HG03565 (cell line): ENCODE measurements around the gene ANO10.
"Not testable (repeated sequence)": the region's sequence is repeated elsewhere in the genome, so short reads cannot be mapped to it uniquely, and the experiment has no call there.

Experiments
- ATAC-seq: cut with Tn5 transposase; IDR thresholded peaks from one replicate; pipeline ENCODE4 v1.9.1; 2021; ENCODE audit warnings: mild to moderate bottlenecking, moderate library complexity; ENCODE audit not compliant: unreplicated experiment

ANO10 gene, protein sequence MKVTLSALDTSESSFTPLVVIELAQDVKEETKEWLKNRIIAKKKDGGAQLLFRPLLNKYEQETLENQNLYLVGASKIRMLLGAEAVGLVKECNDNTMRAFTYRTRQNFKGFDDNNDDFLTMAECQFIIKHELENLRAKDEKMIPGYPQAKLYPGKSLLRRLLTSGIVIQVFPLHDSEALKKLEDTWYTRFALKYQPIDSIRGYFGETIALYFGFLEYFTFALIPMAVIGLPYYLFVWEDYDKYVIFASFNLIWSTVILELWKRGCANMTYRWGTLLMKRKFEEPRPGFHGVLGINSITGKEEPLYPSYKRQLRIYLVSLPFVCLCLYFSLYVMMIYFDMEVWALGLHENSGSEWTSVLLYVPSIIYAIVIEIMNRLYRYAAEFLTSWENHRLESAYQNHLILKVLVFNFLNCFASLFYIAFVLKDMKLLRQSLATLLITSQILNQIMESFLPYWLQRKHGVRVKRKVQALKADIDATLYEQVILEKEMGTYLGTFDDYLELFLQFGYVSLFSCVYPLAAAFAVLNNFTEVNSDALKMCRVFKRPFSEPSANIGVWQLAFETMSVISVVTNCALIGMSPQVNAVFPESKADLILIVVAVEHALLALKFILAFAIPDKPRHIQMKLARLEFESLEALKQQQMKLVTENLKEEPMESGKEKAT

GRCh38 chr3:43621656-43622432 is at the start of gene ANO10:
Gene ANO10, minus strand, starts transcription at chr3:43622011. Its CDS starts 16,159 bp downstream, at chr3:43605852.
- peak; percentile 90 for ATAC-seq

DNA sequence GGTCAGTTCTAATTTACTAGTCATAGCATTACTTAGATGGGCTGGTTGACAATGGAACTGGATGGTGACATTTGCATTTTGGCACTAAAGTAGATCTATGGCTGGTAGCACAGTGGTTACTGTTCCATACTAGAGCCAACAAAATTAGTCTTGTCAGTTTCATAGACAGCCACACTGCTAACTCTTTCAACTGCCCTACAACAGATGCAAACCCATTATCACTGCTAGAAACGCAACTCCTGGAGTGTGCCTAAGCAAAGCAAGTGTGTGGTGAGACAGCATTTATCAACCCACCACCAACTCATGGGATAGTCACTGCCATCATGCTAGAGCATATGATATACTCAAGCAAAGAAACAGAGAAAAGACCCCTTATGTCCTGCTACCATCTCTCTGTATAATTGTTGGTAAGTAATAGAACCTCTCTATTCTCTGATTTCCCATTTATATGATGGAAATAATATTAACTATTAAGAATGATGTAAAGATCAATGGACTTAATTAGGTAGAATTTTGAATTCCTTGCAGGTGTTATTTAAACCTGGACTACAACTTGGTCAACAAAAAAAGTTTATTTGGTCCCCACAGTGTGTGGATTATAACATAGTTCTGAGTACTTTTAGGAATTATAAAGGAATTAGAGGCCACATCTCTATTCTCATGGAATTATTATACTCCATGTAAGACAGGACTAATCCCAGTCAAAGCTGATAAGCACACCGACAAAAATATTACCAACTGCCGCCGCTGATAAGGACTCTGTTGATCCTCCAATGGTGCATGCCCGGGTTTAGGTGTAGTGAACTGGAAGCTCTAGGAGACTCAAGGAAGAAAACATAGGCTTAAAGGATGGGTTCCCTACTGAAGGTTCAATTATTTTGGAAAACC is 49.1 kb upstream of the ANO10 start:
- no peak for ATAC-seq

- ATAC-seq: not testable (repeated sequence)
These were observed 43.2 kb upstream of the ANO10 start for GRCh38 chr3:43665011-43665410.

DNA sequence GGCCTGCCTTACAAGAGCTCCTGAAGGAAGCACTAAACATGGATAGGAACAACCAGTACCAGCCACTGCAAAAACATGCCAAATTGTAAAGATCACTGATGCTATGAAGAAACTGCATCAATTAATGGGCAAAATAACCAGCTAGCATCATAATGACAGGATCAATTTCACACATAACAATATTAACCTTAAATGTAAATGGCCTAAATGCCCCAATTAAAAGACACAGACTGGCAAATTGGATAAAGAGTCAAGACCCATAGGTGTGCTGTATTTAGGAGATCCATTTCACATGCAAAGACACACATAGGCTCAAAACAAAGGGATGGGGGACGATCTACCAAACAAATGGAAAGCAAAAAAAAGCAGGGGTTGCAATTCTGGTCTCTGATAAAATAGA is 39.6 kb upstream of the ANO10 start:
- not testable (repeated sequence) for ATAC-seq

GRCh38 chr3:43659250-43659880 is 37.6 kb upstream of the ANO10 start:
- ATAC-seq: no peak

DNA sequence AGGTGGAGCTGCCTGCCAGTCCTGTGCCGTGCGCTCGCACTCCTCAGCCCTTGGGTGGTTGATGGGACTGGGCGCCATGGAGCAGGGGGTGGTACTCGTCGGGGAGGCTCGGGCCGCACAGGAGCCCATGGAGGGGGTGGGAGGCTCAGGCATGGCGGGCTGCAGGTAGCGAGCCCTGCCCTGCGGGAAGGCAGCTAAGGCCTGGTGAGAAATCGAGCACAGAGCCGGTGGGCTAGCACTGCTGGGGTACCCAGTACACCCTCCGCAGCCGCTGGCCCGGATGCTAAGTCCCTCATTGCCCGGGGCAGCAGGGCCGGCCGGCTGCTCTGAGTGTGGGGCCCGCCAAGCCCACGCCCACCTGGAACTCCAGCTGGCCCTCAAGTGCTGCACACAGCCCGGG is 34.6 kb upstream of the ANO10 start:
- ATAC-seq: not testable (repeated sequence)

DNA sequence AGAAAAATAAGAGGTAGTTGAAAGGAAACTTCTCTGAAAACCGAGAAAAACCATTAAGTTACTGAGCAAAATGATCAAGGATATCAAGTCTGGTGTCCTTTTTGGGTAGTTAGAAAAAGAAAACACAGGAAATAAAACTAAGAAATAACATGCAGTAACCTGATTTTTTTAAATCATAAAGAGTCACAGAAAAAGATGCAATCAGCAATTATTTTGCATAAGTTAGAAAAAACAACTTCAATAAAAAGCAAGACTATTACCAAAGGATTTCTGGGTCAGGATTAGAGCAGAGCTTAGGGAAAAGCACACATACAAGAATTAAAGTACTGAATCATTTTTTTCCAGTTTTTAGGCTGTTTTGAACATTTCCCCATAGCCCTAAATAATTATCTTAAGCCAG is 28.5 kb upstream of the ANO10 start:
- ATAC-seq: no peak

DNA sequence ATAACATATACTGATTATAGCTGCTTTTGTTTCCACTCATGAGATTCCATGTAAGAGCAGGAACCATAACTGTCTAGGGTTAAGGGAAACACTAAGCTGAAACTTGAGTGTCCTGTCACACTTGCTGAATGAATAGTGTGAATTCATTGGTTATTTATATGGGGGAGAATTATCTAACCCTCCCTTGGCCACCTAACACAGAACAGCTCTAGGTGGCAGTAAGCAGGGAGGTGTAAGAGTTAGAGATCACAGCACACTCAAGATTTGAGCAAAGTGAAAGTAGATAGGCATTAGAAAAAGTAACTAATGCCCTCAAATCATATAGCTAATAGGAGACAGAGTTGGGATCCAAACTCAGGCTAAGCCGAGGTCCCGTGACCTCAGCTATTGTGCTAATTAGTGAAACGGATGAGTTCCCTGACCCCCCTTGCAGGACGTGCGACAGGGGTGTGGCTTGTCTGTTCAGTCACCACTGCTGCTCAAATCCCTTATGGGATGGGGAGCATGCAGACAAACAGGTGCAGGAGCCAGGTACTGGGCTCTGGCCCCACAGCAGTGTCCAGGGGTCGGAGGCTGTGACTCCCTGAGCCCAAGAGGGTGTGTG is 27.7 kb upstream of the ANO10 start:
- ATAC-seq: no peak

DNA sequence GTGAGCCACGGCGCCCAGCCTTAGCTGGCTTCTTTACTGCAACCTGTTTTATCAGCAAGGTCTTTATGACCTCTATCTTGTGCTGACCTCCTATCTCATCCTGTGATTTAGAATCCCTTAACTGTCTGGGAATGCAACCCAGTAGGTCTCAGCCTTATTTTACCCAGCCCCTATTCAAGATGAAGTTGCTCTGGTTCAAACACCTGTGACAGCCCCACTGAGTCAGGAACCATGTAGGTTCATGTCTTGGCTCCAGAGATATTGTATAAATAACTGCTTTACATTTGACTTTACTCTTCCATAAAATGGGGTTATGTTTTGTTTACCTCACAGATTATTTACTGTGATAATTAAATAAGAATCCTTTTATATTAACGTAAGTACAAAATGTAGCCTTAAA is 27.1 kb upstream of the ANO10 start:
- no peak for ATAC-seq

DNA sequence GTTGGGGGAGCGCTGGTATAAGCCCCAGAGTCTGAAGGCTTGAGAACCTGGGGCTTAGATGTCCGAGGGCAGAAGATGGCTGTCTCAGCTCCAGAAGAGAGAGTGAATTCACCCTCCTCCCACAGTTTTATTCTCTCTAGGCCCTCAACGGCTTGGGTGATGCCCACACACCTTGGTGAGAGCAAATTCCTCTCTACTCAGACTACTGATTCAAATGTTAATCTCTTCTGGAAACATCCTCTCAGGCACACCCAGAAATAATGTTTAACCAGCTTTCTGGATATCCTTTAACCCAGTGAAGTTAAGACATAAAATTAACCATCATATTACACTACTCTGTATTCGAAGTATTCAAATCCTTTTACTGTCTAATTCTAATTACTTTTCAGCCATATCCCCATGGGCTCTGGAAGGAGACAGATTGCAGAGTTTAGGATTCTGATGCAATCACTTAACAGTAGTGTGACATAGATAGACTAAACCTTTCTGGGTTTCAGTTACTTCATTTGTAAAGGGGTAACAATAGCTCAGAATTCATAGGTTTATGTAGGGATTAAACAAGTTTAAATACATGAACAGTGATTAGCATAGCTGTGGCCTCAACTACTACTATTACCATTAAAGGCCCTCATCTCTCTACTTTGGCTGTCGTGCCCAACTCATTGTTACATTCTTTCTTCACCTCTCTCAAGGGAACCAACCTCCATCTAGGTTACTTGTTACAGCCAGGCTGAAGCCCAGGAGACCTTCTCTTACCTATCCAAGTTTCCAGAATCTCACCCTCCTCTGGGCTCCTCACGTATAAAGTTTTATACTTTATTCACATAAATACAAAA is 25.7 kb upstream of the ANO10 start:
- no peak for ATAC-seq

GRCh38 chr3:43644443-43644842 is 22.6 kb upstream of the ANO10 start:
- ATAC-seq: no peak

GRCh38 chr3:43641306-43642114 is 19.7 kb upstream of the ANO10 start:
- no peak for ATAC-seq

GRCh38 chr3:43640681-43641080 is 18.9 kb upstream of the ANO10 start:
- no peak for ATAC-seq

DNA sequence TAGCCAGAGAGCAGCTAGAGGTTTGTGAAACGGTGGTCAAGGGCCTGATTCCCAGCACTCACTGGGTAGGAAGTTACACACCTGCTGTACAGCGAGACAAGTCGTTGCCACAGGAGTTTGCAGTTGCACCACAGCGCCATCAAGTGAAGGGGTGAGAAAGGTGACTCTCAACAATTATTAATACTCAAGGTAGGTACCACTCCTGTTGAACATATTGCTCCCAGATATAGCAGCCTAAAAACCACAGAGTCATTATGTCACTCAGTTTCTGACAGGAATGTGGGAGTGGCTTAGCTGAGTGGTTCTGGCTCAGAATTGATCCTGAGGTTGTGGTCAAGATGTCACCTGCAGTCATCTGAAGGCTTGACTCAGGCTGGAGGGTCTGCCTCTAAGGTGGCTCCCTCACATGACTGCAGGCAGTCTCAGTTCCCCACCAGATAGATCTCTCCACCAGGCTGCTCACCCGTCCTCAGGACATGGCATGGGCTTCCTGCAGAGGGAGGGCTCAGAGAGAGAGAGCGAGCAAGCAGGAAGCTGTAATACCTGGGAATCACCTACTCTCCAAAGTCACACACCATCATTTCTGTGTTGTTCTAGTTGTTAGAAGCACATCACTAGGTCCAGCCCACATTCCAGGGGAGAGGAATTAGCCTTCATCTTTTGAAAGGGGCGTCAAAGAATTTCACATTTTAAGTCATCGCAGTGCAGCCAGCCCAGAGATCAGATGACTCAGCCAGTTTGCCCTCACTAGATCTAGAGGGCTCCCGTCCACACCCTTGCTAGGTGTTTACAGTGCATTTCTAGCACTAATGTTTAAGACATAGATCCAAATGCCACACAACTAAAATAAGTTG is 17.0 kb upstream of the ANO10 start:
- no peak for ATAC-seq

DNA sequence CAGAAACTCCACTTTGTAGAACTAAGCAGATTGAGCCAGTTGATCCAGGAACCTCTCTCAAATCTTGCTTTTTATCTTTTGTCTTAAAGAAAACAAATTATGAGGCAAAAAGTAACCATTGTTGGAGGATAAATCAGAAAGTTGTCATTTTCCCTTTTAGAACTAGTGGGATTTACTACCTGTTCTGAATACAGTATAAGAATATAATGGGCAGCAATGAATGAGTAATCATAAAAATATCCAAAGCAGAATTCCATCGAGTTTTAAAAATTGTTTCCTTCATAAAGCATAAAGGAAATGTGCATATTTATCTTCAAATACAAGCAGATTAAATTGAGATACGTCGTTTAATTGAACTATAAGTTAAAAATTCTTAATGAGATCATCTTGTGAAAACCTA is 15.9 kb upstream of the ANO10 start:
- ATAC-seq: no peak

DNA sequence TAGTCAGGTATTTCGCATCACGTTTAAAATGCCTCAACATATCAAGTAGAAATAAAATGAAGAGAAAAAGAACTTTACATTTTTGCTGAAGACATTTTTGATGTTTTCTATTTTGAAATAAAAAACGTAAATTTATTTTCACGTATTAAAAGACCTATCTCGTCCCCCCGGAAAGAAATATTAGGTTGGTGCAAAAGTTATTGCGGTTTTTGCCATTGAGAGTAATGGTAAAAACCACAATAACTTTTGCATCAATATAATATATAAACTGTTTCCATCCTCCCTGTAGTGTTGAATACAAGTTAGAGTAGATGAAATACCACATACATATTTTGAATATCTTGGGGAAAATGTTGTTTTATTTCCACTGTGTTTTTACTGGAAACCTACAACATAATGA is 11.2 kb upstream of the ANO10 start:
- ATAC-seq: no peak

- no peak for ATAC-seq
These were observed 10.5 kb upstream of the ANO10 start for GRCh38 chr3:43632269-43632733.
